Stomach (tissue), 9 donors: ENCODE data around the gene RILPL2. TPM values are rescaled to one million over a fixed set of nuclear protein-coding genes. Genes with fewer than 3 reads are reported as not detected.
"Not testable (repeated sequence)": the region's sequence is repeated elsewhere in the genome, so short reads cannot be mapped to it uniquely, and the experiment has no call there.

Source experiments
- DNase-seq, 2 donors: peaks; one replicate each; pipeline versions ENCODE4 v3.0.0 to v3.0.0-alpha.2; 2013 to 2019
- H3K27ac ChIP-seq, 5 donors: fragments of 200-600 bp in 4 of 5; sonication (generic) in 4 of 5; one replicate each; pipeline ENCODE4 v1.5.1; 2013 to 2019; ENCODE audit warnings: mild to moderate bottlenecking in 1 of 5, moderate library complexity in 1 of 5
- H3K27me3 ChIP-seq, 3 donors: fragments of 200-600 bp; sonication (generic); one replicate each; pipeline ENCODE4 v1.5.1; 2017 to 2019; ENCODE audit warnings: mixed run types in 1 of 3
- H3K36me3 ChIP-seq, 4 donors: fragments of 200-600 bp; sonication (generic); 1 replicate in 3 of 4; 2 replicates in 1 of 4; pipeline ENCODE4 v1.5.1; 2016 to 2019
- H3K4me1 ChIP-seq, 4 donors: fragments of 200-600 bp; sonication (generic); one replicate each; pipeline ENCODE4 v1.5.1; 2016 to 2019
- H3K4me3 ChIP-seq, 4 donors: fragments of 200-600 bp; sonication (generic) in 3 of 4; one replicate each; pipeline ENCODE4 v1.5.1; 2016 to 2019; ENCODE audit warnings: mild to moderate bottlenecking in 1 of 4
- H3K9me3 ChIP-seq, 4 donors: fragments of 200-600 bp; sonication (generic); one replicate each; pipeline ENCODE4 v1.5.1; 2016 to 2019
- EP300 ChIP-seq: sonication (generic); formaldehyde crosslinking; IDR thresholded peaks from one replicate; pipeline ENCODE4 v1.6.1; 2017; ENCODE audit warnings: antibody characterized with exemption
- POLR2A ChIP-seq, 4 donors: fragments of 450-650 bp; IDR thresholded peaks; one replicate each; pipeline ENCODE4 v1.6.1; 2016; ENCODE audit warnings: antibody characterized with exemption in 4 of 4, control low read depth in 2 of 4, mild to moderate bottlenecking in 1 of 4, moderate library complexity in 1 of 4
- POLR2AphosphoS5 ChIP-seq, 3 donors: sonication (generic); formaldehyde crosslinking; IDR thresholded peaks; one replicate each; pipeline ENCODE4 v1.6.1; 2016; ENCODE audit warnings: antibody characterized with exemption in 3 of 3
- WGBS, 5 donors: extraction: QIAGEN DNeasy Blood & Tissue Kit in 3 of 5; methylation state at CpG; one replicate each; pipeline versions ENCODE4 v1.1.5 to v1.1.7; 2013 to 2018; 5-methylcytosine and 5-hydroxymethylcytosine counted together
- intact Hi-C: fragments of 100-400 bp; cut with DNase I; formaldehyde crosslinking; loops from one replicate; pipeline ENCODE4 v1.15.1; 2023; ENCODE audit warnings: low total_unique reads
- polyA plus RNA-seq, 3 donors: library from polyadenylated mRNA; stranded (reverse); fragments of 200-250 nt; gene quantifications; one replicate each; pipeline ENCODE4 v1.2.3, GENCODE V29; 2013
- total RNA-seq, 5 donors: library from RNA; depleted of rRNA; stranded (reverse); fragments of >200 nt; gene quantifications; one replicate each; pipeline versions ENCODE4 v1.1.0 to v1.2.3, GENCODE V29; 2014 to 2016
- TF ChIP-seq, protein P1 (sequence below), 7 experiments: fragments of 450-650 bp in 4 of 7; fragments of 200-600 bp in 3 of 7; sonication (generic) in 3 of 7; IDR thresholded peaks; one replicate each; pipeline ENCODE4 v1.5.1; 2016 to 2019; ENCODE audit warnings: antibody characterized with exemption in 7 of 7, control low read depth in 2 of 7, mild to moderate bottlenecking in 1 of 7
- donor health status: healthy with polysubstance abuse.
- donor health status: Bipolar disorder and iron deficiency.
- donor health status: healthy.

The RILPL2 gene
- total and polyA plus RNA-seq, 8 donors, result 2.0 to 5.9 (median 4.5) TPM

DNA sequence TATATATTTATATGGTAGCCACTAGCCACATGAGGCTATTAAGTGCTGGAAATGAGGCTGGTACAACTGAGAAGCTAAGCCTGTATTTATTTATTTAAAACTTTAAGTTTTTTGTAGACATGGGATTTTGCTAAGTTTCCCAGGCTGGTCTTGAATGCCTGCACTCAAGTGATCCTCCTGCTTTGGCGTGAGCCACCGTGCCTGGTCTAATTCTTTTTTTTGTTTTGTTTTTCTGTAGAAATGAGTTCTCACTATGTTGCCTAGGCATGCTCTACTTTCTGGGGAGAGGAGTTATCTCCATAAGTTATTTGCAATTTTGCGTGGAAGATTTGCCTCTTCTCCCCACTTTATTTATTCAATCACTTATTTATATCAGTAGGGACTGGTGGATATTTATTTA lies 16.7 kb upstream of the RILPL2 start:
- intact Hi-C loops, result no loop called here
- no peaks in the 10 kb centered on the region for H3K9me3 ChIP-seq
- no peak overlapping the region for H3K4me3 ChIP-seq
- 42 to 61% (median 57%) methylated on average over 3 of the region's 3 CpGs for WGBS, 5 donors
- H3K27me3 ChIP-seq, result no peaks in the 10 kb centered on the region
- H3K36me3 ChIP-seq, result no peaks in the 10 kb centered on the region
- TF ChIP-seq POLR2AphosphoS5 (IDR thresholded peaks at IDR 0.05) (no peak), POLR2A (IDR thresholded peaks at IDR 0.05) (no peak), EP300 (no peak)
- TF ChIP-seq, protein P1, sequence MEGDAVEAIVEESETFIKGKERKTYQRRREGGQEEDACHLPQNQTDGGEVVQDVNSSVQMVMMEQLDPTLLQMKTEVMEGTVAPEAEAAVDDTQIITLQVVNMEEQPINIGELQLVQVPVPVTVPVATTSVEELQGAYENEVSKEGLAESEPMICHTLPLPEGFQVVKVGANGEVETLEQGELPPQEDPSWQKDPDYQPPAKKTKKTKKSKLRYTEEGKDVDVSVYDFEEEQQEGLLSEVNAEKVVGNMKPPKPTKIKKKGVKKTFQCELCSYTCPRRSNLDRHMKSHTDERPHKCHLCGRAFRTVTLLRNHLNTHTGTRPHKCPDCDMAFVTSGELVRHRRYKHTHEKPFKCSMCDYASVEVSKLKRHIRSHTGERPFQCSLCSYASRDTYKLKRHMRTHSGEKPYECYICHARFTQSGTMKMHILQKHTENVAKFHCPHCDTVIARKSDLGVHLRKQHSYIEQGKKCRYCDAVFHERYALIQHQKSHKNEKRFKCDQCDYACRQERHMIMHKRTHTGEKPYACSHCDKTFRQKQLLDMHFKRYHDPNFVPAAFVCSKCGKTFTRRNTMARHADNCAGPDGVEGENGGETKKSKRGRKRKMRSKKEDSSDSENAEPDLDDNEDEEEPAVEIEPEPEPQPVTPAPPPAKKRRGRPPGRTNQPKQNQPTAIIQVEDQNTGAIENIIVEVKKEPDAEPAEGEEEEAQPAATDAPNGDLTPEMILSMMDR (IDR thresholded peaks at IDR 0.05), result no peak
- H3K4me1 ChIP-seq, result peaks cover 0 to 12% (median 10%) of the 10 kb centered on the region in 4 donors
- peak in 1 of 2 donors; percentile 57 for DNase-seq
- H3K27ac ChIP-seq, result no peak overlapping the region

DNA sequence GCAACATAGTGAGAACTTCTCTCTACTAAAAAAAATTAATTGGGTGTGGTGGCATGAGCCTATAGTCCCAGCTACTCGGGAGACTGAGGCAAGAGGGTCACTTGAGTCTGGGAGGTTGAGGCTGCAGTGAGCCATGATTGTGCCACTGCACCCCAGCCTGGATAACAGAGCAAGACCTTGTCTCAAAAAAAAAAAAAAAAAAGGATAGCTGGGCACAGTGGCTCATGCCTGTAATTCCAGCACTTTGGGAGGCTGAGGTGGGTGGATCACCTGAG lies 15.7 kb upstream of the RILPL2 start:
- H3K27me3 ChIP-seq, H3K4me3 ChIP-seq, H3K27ac ChIP-seq, H3K9me3 ChIP-seq, H3K36me3 ChIP-seq, DNase-seq, intact Hi-C loops: not testable (repeated sequence)
- 4 to 86% (median 38%) methylated on average over 1 of the region's 1 CpG for WGBS, 5 donors
- H3K4me1 ChIP-seq, result peaks cover 0 to 16% (median 9%) of the 10 kb centered on the region in 4 donors

DNA sequence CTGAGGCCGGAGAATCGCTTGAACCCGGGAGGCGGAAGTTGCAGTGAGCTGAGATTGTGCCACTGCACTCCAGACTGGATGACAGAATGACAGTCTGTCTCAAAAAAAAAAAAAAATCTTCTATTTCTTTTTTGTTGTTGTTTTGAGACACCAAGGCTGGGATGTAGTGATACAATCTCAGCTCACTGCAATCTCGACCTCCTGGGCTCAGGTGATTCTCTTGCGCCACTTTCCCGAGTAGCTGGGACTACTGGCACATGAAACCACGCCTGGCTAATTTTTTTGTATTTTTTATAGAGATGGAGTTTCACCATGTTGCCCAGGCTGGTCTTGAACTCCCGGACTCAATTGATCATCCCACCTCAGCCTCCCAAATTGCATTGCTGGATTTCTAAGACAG lies 14.2 kb upstream of the RILPL2 start:
- TF ChIP-seq POLR2AphosphoS5 (IDR thresholded peaks at IDR 0.05) (no peak), EP300 (no peak), POLR2A (IDR thresholded peaks at IDR 0.05) (no peak)
- TF ChIP-seq, protein P1 (IDR thresholded peaks at IDR 0.05), result no peak
- Histone ChIP-seq H3K27ac (no peak overlapping the region), H3K4me1 (peaks cover 9 to 28% (median 21%) of the 10 kb centered on the region in 4 donors), H3K36me3 (no peaks in the 10 kb centered on the region), H3K9me3 (no peaks in the 10 kb centered on the region), H3K4me3 (no peak overlapping the region), H3K27me3 (no peaks in the 10 kb centered on the region)
- intact Hi-C loops, result no loop called here
- WGBS, 5 donors, result 88 to 93% (median 92%) methylated on average over 9 of the region's 9 CpGs
- DNase-seq, result no peak

DNA sequence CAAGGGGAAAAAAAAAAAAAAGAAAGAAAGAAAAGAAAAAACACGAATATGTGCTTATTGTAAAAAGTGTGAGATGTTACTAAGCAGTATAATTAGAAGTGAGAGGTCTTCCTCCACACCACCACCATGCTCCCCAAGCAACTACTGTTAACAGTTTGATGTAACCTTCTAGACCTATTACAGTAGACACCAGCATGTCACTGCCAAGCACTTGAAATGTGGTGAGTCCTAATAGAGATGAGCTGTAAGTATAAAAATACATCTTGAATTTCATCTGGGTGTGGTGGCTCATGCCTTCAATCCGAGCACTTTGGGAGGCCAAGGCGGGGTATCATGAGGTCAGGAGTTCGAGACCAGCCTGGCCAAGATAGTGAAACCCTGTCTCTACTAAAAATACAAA lies 13.4 kb upstream of the RILPL2 start:
- no peak overlapping the region for H3K27ac ChIP-seq
- intact Hi-C loops, result no loop called here
- H3K4me1 ChIP-seq, result peaks cover 17 to 36% (median 29%) of the 10 kb centered on the region in 4 donors
- no peak for DNase-seq
- WGBS, 5 donors, result 75 to 89% (median 82%) methylated on average over 4 of the region's 4 CpGs
- no peak overlapping the region for H3K4me3 ChIP-seq
- TF ChIP-seq EP300, result no peak
- TF ChIP-seq, protein P1 (IDR thresholded peaks at IDR 0.05), result no peak
- no peak for TF ChIP-seq POLR2AphosphoS5 (IDR thresholded peaks at IDR 0.05)
- H3K36me3 ChIP-seq, result no peaks in the 10 kb centered on the region
- H3K9me3 ChIP-seq, result no peaks in the 10 kb centered on the region
- H3K27me3 ChIP-seq, result no peaks in the 10 kb centered on the region

DNA sequence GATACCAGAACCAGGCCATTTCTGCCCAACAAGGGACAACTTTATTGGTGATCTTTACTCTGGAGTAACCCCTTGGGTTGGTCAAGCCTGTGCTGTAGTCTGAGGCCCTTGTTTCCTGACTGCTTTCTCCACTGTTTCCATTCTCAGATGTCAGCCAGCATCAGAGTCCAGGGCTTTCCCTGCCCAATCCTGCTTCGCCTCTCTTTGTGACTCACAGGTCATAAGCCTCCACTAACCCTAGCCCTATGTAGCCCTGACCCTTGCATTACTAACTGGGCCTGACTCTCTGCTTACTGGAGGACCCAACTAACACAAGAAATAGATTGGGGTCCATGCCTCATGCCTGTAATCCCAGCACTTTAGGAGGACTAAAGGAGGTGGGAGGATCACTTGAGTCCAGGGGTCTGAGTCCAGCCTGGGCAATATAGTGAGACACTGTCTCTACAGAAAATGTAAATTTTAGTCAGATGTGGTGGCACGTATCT lies 12.8 kb upstream of the RILPL2 start:
- H3K4me1 ChIP-seq, result peaks cover 23 to 41% (median 31%) of the 10 kb centered on the region in 4 donors
- H3K9me3 ChIP-seq, result no peaks in the 10 kb centered on the region
- DNase-seq, result no peak
- intact Hi-C loops, result no loop called here
- H3K4me3 ChIP-seq, result no peak overlapping the region
- no peaks in the 10 kb centered on the region for H3K27me3 ChIP-seq
- H3K27ac ChIP-seq, result peak overlapping the region; percentile 3 to 88 (median 68)
- WGBS, 5 donors, result 74 to 94% (median 91%) methylated on average over 2 of the region's 2 CpGs
- TF ChIP-seq, protein P1 (IDR thresholded peaks at IDR 0.05), result no peak
- TF ChIP-seq POLR2AphosphoS5 (IDR thresholded peaks at IDR 0.05) (no peak), POLR2A (IDR thresholded peaks at IDR 0.05) (no peak), EP300 (no peak)
- H3K36me3 ChIP-seq, result no peaks in the 10 kb centered on the region
